Activated naive CD8-positive, alpha-beta T cell treated with anti-CD3 and anti-CD28 coated beads, Interleukin-2, amount 10 ng/mL, durations not matched to agents 7 days and 5 days (primary cell): Measurements from ENCODE around the gene NOP9. TPM values are rescaled to one million over a fixed set of nuclear protein-coding genes. Genes with fewer than 3 reads are reported as not detected.

Experiments
- ATAC-seq: fragments of 150-1000 bp; cut with Tn5 transposase; one replicate; pipeline ENCODE4 v1.10.0; 2021; ENCODE audit warnings: low read depth, moderate library complexity
- POLR2A ChIA-PET: fragments of 350-600 bp; sonication (Branson Sonifier 250); formaldehyde crosslinking; loops from one replicate; lab custom pipeline; 2021; ENCODE audit warnings: antibody characterized with exemption; lab: Charles Lee
- DNase-seq: peaks from one replicate; pipeline ENCODE4 v3.0.0; 2021
- H3K27ac Mint-ChIP-seq: one replicate; pipeline ENCODE4 v1.8.0; 2022; ENCODE audit warnings: mild to moderate bottlenecking, mixed read lengths
- H3K27me3 Mint-ChIP-seq: one replicate; pipeline ENCODE4 v1.8.0; 2022; ENCODE audit warnings: mild to moderate bottlenecking, moderate library complexity, mixed read lengths
- H3K36me3 Mint-ChIP-seq: one replicate; pipeline ENCODE4 v1.8.0; 2021; ENCODE audit warnings: mild to moderate bottlenecking, mixed read lengths
- H3K4me1 Mint-ChIP-seq: one replicate; pipeline ENCODE4 v1.8.0; 2021; ENCODE audit warnings: mixed read lengths
- H3K4me3 Mint-ChIP-seq: one replicate; pipeline ENCODE4 v1.8.0; 2022; ENCODE audit warnings: mild to moderate bottlenecking, moderate library complexity, mixed read lengths
- H3K9me3 Mint-ChIP-seq: one replicate; pipeline ENCODE4 v1.8.0; 2021; ENCODE audit warnings: mixed read lengths
- total RNA-seq, 2 experiments: library from RNA; stranded (reverse); gene quantifications; one replicate each; pipeline ENCODE4 v1.2.3, GENCODE V29; 2021

NOP9 gene
- total RNA-seq, 2 experiments from 2014 or later = 28.7 to 31.1 TPM

GRCh38 chr14:24258548-24259265, 40.9 kb upstream of the NOP9 start:
- Mint-ChIP-seq H3K4me3 (no peak overlapping the region), H3K9me3 (no peaks in the 10 kb centered on the region), H3K27ac (no peak overlapping the region), H3K4me1 (no peaks in the 10 kb centered on the region), H3K36me3 (peaks cover 2% of the 10 kb centered on the region), H3K27me3 (no peaks in the 10 kb centered on the region)
- ATAC-seq (no peak), DNase-seq (no peak)
- POLR2A ChIA-PET = interaction anchor here (0.9 to 1.1 kb wide), 2 partner anchors 11 to 12 kb away, joined by 3 to 5 read pairs; no protein-coding TSS in a partner anchor

- ATAC-seq (no peak), DNase-seq (no peak)
- Mint-ChIP-seq H3K36me3 (peaks cover 2% of the 10 kb centered on the region), H3K27me3 (no peaks in the 10 kb centered on the region), H3K4me3 (no peak overlapping the region), H3K4me1 (no peaks in the 10 kb centered on the region), H3K9me3 (no peaks in the 10 kb centered on the region), H3K27ac (no peak overlapping the region)
- POLR2A ChIA-PET = interaction anchor here (0.9 kb wide), 1 partner anchor 12 kb away, joined by 5 read pairs; no protein-coding TSS in a partner anchor
Measured at GRCh38 chr14:24259282-24260025, 40.2 kb upstream of the NOP9 start.

GRCh38 chr14:24260026-24260779, 39.4 kb upstream of the NOP9 start:
- Mint-ChIP-seq H3K9me3 (no peaks in the 10 kb centered on the region), H3K27me3 (no peaks in the 10 kb centered on the region), H3K4me3 (no peak overlapping the region), H3K4me1 (no peaks in the 10 kb centered on the region), H3K27ac (no peak overlapping the region), H3K36me3 (peaks cover 2% of the 10 kb centered on the region)
- ATAC-seq (no peak), DNase-seq (no peak)
- POLR2A ChIA-PET = no interaction called here

GRCh38 chr14:24260780-24261157, 38.9 kb upstream of the NOP9 start:
- POLR2A ChIA-PET = interaction anchor here (0.9 kb wide), 1 partner anchor 11 kb away, joined by 3 read pairs; the partner anchor contains the start of gene RABGGTA
- ATAC-seq (no peak), DNase-seq (no peak)
- H3K36me3 Mint-ChIP-seq = peaks cover 2% of the 10 kb centered on the region
- H3K4me3 Mint-ChIP-seq = no peak overlapping the region
- H3K9me3 Mint-ChIP-seq = no peaks in the 10 kb centered on the region
- H3K4me1 Mint-ChIP-seq = no peaks in the 10 kb centered on the region
- no peak overlapping the region for H3K27ac Mint-ChIP-seq
- H3K27me3 Mint-ChIP-seq = no peaks in the 10 kb centered on the region

GRCh38 chr14:24261256-24261968, 38.2 kb upstream of the NOP9 start:
- peaks cover 2% of the 10 kb centered on the region for H3K36me3 Mint-ChIP-seq
- ATAC-seq (no peak), DNase-seq (no peak)
- POLR2A ChIA-PET = interaction anchor here (0.9 to 1.3 kb wide), 2 partner anchors 9 to 10 kb away, joined by 3 read pairs; partner anchors contain the start of gene RABGGTA
- no peaks in the 10 kb centered on the region for H3K27me3 Mint-ChIP-seq
- no peak overlapping the region for H3K4me3 Mint-ChIP-seq
- H3K9me3 Mint-ChIP-seq = no peaks in the 10 kb centered on the region
- no peaks in the 10 kb centered on the region for H3K4me1 Mint-ChIP-seq
- no peak overlapping the region for H3K27ac Mint-ChIP-seq

- DNase-seq (no peak), ATAC-seq (no peak)
- Mint-ChIP-seq H3K4me1 (no peaks in the 10 kb centered on the region), H3K9me3 (no peaks in the 10 kb centered on the region), H3K27me3 (no peaks in the 10 kb centered on the region), H3K27ac (no peak overlapping the region), H3K4me3 (no peak overlapping the region), H3K36me3 (peaks cover 3% of the 10 kb centered on the region)
- POLR2A ChIA-PET = interaction anchor here (1.3 to 2.1 kb wide), 2 partner anchors 9 to 15 kb away, joined by 3 to 9 read pairs; no protein-coding TSS in a partner anchor
Measured at GRCh38 chr14:24261969-24262327, 37.7 kb upstream of the NOP9 start.

GRCh38 chr14:24262821-24263733, 36.6 kb upstream of the NOP9 start, which contains the start of gene TGM1:
TSS of gene TGM1 (minus strand) at chr14:24263177. CDS start at chr14:24262352, 825 bp downstream.
- Mint-ChIP-seq H3K27ac (no peak within 1 kb of the TSS), H3K4me3 (no peak within 1 kb of the TSS), H3K4me1 (peaks cover 3% of the 10 kb centered on the region), H3K36me3 (peaks cover 8% of the 10 kb centered on the region), H3K27me3 (no peaks in the 10 kb centered on the region), H3K9me3 (no peaks in the 10 kb centered on the region)
- POLR2A ChIA-PET = interaction anchor here (1.3 to 2.1 kb wide), 2 partner anchors 8 to 16 kb away, joined by 3 to 9 read pairs; no protein-coding TSS in a partner anchor
- ATAC-seq (peak; percentile 15), DNase-seq (no peak)

- Mint-ChIP-seq H3K36me3 (peaks cover 6% of the 10 kb centered on the region), H3K4me1 (peaks cover 3% of the 10 kb centered on the region), H3K27ac (no peak overlapping the region), H3K27me3 (no peaks in the 10 kb centered on the region), H3K9me3 (no peaks in the 10 kb centered on the region), H3K4me3 (no peak overlapping the region)
- POLR2A ChIA-PET = interaction anchor here (2.1 kb wide), 1 partner anchor 17 kb away, joined by 9 read pairs; no protein-coding TSS in a partner anchor
- ATAC-seq (no peak), DNase-seq (no peak)
Measured at GRCh38 chr14:24263848-24264247, 35.8 kb upstream of the NOP9 start.

GRCh38 chr14:24264298-24264697, 35.4 kb upstream of the NOP9 start:
- H3K9me3 Mint-ChIP-seq = no peaks in the 10 kb centered on the region
- H3K4me3 Mint-ChIP-seq = no peak overlapping the region
- H3K4me1 Mint-ChIP-seq = peaks cover 3% of the 10 kb centered on the region
- peaks cover 6% of the 10 kb centered on the region for H3K36me3 Mint-ChIP-seq
- H3K27me3 Mint-ChIP-seq = no peaks in the 10 kb centered on the region
- no peak for ATAC-seq
- no peak for DNase-seq
- POLR2A ChIA-PET = interaction anchor here (2.1 kb wide), 1 partner anchor 17 kb away, joined by 9 read pairs; no protein-coding TSS in a partner anchor
- no peak overlapping the region for H3K27ac Mint-ChIP-seq

GRCh38 chr14:24266344-24267244, 33.1 kb upstream of the NOP9 start:
- H3K4me1 Mint-ChIP-seq = peaks cover 9% of the 10 kb centered on the region
- DNase-seq (no peak), ATAC-seq (no peak)
- peaks cover 6% of the 10 kb centered on the region for H3K36me3 Mint-ChIP-seq
- no peak overlapping the region for H3K27ac Mint-ChIP-seq
- H3K4me3 Mint-ChIP-seq = no peak overlapping the region
- H3K27me3 Mint-ChIP-seq = no peaks in the 10 kb centered on the region
- POLR2A ChIA-PET = no interaction called here
- H3K9me3 Mint-ChIP-seq = no peaks in the 10 kb centered on the region

GRCh38 chr14:24267516-24267915, 32.1 kb upstream of the NOP9 start:
- peaks cover 17% of the 10 kb centered on the region for H3K4me1 Mint-ChIP-seq
- POLR2A ChIA-PET = no interaction called here
- DNase-seq (no peak), ATAC-seq (no peak)
- peak overlapping the region; percentile 50 for H3K27ac Mint-ChIP-seq
- H3K4me3 Mint-ChIP-seq = no peak overlapping the region
- H3K9me3 Mint-ChIP-seq = no peaks in the 10 kb centered on the region
- no peaks in the 10 kb centered on the region for H3K27me3 Mint-ChIP-seq
- H3K36me3 Mint-ChIP-seq = peaks cover 6% of the 10 kb centered on the region
